GM18951 (cell line): ENCODE measurements around the gene IMPG2.

Experiments
- POLR2A ChIP-seq: IDR thresholded peaks from 4 replicates; pipeline ENCODE4 v1.6.1; 2011; ENCODE audit warnings: mild to moderate bottlenecking; ENCODE audit not compliant: insufficient read length, insufficient read depth; ENCODE audit errors: extremely low read depth
- in situ Hi-C: fragments of 300-500 bp; cut with MboI; formaldehyde crosslinking; loops from one replicate; pipeline ENCODE4 v1.12.0; 2022; ENCODE audit warnings: low sequenced_read_pairs, mixed read lengths, inconsistent platforms; ENCODE audit not compliant: unreplicated experiment

The IMPG2 gene

GRCh38 chr3:101268141-101268540 is 52.2 kb downstream of the IMPG2 start:
- no peak for TF ChIP-seq POLR2A
- in situ Hi-C loops = no loop called here

GRCh38 chr3:101266566-101266965 is 53.8 kb downstream of the IMPG2 start:
- in situ Hi-C loops = no loop called here
- TF ChIP-seq POLR2A = no peak

- no peak for TF ChIP-seq POLR2A
- in situ Hi-C loops = no loop called here
Observed at GRCh38 chr3:101266071-101266470, 54.3 kb downstream of the IMPG2 start.

DNA sequence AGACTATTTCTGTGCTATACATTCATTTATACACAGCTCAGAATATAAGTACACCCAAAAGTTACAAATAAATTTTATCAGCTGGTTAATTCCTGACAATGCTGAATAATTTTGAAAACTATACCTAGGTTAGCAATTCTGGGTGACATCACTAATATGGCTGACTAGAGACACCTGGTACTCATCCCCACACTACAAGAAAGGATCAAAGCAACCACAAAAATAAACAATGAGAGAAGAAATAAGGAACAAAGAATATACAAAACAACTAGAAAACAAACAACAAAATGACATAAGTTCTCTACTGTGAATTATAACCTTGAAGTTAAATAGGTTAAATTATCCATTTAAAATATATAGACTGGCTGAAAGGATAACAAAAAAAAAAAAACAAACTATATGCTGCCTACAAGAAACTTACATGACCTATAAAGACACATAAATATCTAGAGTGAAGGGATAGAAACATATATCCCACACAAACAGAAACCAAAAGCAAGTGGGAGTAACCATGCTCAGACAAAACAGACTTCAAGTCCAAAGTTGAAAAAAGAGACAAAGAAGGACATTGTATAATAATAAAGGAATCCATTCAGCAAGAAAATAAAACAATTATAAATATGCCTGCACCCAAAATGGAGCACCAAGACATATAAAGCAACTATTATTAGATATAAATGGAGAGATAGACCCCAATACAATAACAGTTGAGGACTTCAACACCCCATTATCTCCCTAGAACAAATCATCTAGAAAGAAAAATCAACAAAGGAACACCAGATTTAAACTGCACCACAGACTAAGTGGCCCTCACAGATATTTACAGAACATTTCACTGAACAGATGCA is 57.8 kb downstream of the IMPG2 start:
- in situ Hi-C loops = no loop called here
- TF ChIP-seq POLR2A = no peak

- no peak for TF ChIP-seq POLR2A
- in situ Hi-C loops = no loop called here
Observed at GRCh38 chr3:101261506-101261905, 58.9 kb downstream of the IMPG2 start.

- no peak for TF ChIP-seq POLR2A
- in situ Hi-C loops = no loop called here
Observed at GRCh38 chr3:101259485-101260341, 60.7 kb downstream of the IMPG2 start.

DNA sequence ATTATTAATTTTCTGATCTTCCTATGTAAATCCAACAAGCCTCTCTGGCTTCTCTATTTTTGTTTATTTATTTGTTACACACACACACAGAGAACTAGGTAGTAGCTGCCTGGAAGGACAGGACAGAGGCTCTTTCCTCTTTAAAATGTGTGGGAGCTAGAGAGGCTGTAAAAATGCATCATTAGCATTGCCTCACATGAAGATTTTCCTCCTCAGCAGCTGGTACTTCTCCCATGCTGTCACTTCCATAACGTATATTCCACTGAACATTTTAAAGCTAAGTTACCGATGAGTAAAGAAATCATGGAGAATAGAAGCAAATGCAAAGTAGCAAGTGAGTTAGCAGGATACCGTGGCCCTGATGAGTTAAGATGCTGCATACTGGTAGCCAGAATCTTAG is 63.9 kb downstream of the IMPG2 start:
- in situ Hi-C loops = no loop called here
- no peak for TF ChIP-seq POLR2A

- TF ChIP-seq POLR2A = no peak
- in situ Hi-C loops = no loop called here
Observed at GRCh38 chr3:101255441-101255840, 64.9 kb downstream of the IMPG2 start.

DNA sequence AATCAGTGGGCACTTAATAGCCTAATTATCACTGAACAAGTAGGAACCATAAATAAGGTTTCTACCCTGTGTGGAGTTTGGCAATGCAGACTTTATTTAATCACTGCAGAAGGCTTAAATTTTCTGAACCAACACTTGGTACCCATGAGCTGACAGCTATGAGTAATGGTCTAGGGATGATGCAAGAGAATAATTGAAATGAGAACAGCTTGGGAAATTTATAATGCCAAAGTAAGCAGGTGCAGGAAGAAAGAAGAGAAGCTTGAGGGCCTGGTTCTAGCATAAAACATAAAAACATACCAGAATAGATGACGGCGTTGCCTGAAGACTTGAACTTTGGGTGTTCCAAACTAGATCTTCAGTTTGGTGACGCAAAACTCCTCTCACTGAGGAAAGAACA is 67.0 kb downstream of the IMPG2 start:
- TF ChIP-seq POLR2A = no peak
- in situ Hi-C loops = no loop called here

GRCh38 chr3:101252945-101253344 is 67.4 kb downstream of the IMPG2 start:
- TF ChIP-seq POLR2A = no peak
- in situ Hi-C loops = no loop called here

DNA sequence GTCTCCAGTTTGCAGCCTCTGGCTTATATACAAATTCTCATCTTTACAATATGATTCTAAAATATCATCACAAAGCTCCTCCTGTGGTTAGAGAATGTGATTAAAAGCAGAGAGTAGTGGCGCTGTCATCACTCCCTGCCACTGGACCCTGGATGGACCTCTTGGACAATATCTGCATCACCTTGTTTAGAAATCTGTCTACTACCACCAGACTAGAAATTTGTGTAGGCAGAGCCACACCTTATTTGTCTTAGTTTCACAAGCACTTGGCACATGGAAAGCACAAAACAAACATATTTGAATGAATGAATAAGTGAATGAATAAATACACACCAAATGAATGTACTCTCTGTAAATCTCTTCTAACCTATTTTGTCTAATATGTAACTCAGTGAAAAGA is 68.1 kb downstream of the IMPG2 start:
- TF ChIP-seq POLR2A = no peak
- in situ Hi-C loops = no loop called here

GRCh38 chr3:101251441-101251840 is 68.9 kb downstream of the IMPG2 start:
- in situ Hi-C loops = no loop called here

GRCh38 chr3:101249522-101249921 is 70.9 kb downstream of the IMPG2 start:
- in situ Hi-C loops = no loop called here
- no peak for TF ChIP-seq POLR2A

More at GRCh38 chr3:101251441-101251840, 68.9 kb downstream of the IMPG2 start:
- TF ChIP-seq POLR2A = no peak

DNA sequence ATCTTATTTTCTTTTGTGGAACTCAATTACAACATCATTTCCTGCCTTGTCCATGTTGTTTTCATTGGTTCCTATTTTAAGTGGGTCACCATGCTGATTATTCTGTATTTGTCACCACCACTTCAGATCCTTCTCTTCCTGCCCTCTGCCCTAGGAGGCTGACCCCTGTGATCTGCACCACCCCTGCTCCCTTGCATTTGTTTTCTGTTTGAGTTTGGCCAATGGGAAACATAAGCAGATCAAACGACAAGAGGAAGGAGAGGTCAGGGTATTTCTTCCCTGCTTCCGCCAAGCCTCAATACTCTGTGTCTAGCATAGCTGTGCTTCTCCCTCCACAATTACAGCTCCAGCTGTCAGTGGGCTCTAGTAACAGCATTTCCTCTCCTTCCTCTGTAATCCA is 71.6 kb downstream of the IMPG2 start:
- no peak for TF ChIP-seq POLR2A
- in situ Hi-C loops = no loop called here
